IMR-90 (cell line): ENCODE measurements around the gene ITIH5. TPM values are rescaled to one million over a fixed set of nuclear protein-coding genes. Genes with fewer than 3 reads are reported as not detected.

Source experiments
- ATAC-seq: fragments of 200-7000 bp; cut with Tn5 transposase; 2 replicates; pipeline ENCODE4 v1.9.1; 2020; ENCODE audit warnings: low read depth, mild to moderate bottlenecking, moderate library complexity
- BruUV-seq: library from RNA; stranded (reverse); fragments of 400-500 nt; replicated peaks from 2 replicates; lab custom pipeline; 2021; lab: Mats Ljungman, UMichigan
- CTCF ChIA-PET: fragments of 300-600 bp; formaldehyde crosslinking; extraction: SDS; loops from one replicate; lab custom pipeline; 2021; ENCODE audit warnings: antibody characterized with exemption; lab: Yijun Ruan, JAX
- POLR2A ChIA-PET: fragments of 300-600 bp; sonication (Branson Sonifier 250); formaldehyde crosslinking; loops from one replicate; lab custom pipeline; 2022; ENCODE audit warnings: antibody characterized with exemption; ENCODE audit not compliant: unreplicated experiment; lab: Charles Lee
- DNase-seq: peaks from one replicate; pipeline ENCODE4 v3.0.0; 2013
- H2AFZ ChIP-seq: replicated peaks from 2 replicates; pipeline ENCODE3; 2013; ENCODE audit warnings: low read length, mild to moderate bottlenecking; ENCODE audit not compliant: poor library complexity
- H2AK5ac ChIP-seq: 2 replicates; pipeline ENCODE4 v1.6.1; 2013; ENCODE audit warnings: low read depth, low read length, inconsistent platforms
- H2AK9ac ChIP-seq: replicated peaks from 2 replicates; pipeline ENCODE3; 2013; ENCODE audit warnings: mild to moderate bottlenecking, low read depth, low read length, moderate library complexity; ENCODE audit not compliant: poor library complexity
- H2BK120ac ChIP-seq: 2 replicates; pipeline ENCODE4 v1.6.1; 2013; ENCODE audit warnings: low read depth, low read length, inconsistent platforms
- H2BK15ac ChIP-seq: 3 replicates; pipeline ENCODE4 v1.6.1; 2013; ENCODE audit warnings: low read depth, low read length, inconsistent platforms
- H2BK20ac ChIP-seq: 2 replicates; pipeline ENCODE4 v1.6.1; 2013; ENCODE audit warnings: low read depth, mild to moderate bottlenecking, inconsistent platforms, low read length, moderate library complexity
- H2BK5ac ChIP-seq: 2 replicates; pipeline ENCODE4 v1.6.1; 2013; ENCODE audit warnings: mild to moderate bottlenecking, low read depth, low read length, inconsistent platforms; ENCODE audit not compliant: poor library complexity, severe bottlenecking
- H3K14ac ChIP-seq: replicated peaks from 2 replicates; pipeline ENCODE4 v1.6.1; 2013; ENCODE audit warnings: low read depth, low read length, inconsistent platforms
- H3K18ac ChIP-seq: 2 replicates; pipeline ENCODE4 v1.6.1; 2013; ENCODE audit warnings: low read depth, low read length, control low read depth
- H3K23ac ChIP-seq: 2 replicates; pipeline ENCODE4 v1.6.1; 2013; ENCODE audit warnings: low read depth, low read length, inconsistent platforms
- H3K27ac ChIP-seq: 2 replicates; pipeline ENCODE4 v1.5.1; 2013; ENCODE audit warnings: mild to moderate bottlenecking, control low read depth, low read length; ENCODE audit not compliant: insufficient read depth
- H3K27me3 ChIP-seq: 2 replicates; pipeline ENCODE4 v1.6.1; 2013; ENCODE audit warnings: low read length; ENCODE audit not compliant: control insufficient read depth, insufficient read depth
- H3K36me3 ChIP-seq: 2 replicates; pipeline ENCODE4 v1.6.1; 2013; ENCODE audit warnings: low read length, mixed read lengths; ENCODE audit not compliant: control insufficient read depth, insufficient read depth
- H3K4ac ChIP-seq: 2 replicates; pipeline ENCODE4 v1.6.1; 2013; ENCODE audit warnings: low read depth, low read length, inconsistent platforms
- H3K4me1 ChIP-seq: 2 replicates; pipeline ENCODE4 v1.6.1; 2013; ENCODE audit warnings: low read length, mixed read lengths; ENCODE audit not compliant: control insufficient read depth, insufficient read depth
- H3K4me2 ChIP-seq: 2 replicates; pipeline ENCODE4 v1.6.1; 2013; ENCODE audit warnings: low read depth, mild to moderate bottlenecking, control low read depth, low read length, moderate library complexity
- H3K4me3 ChIP-seq: 2 replicates; pipeline ENCODE4 v1.5.1; 2013; ENCODE audit warnings: low read depth, mild to moderate bottlenecking, control low read depth, low read length, moderate library complexity; ENCODE audit not compliant: insufficient read depth
- H3K56ac ChIP-seq: 2 replicates; pipeline ENCODE4 v1.6.1; 2013; ENCODE audit warnings: low read length, inconsistent platforms; ENCODE audit not compliant: insufficient read depth; ENCODE audit errors: extremely low read depth
- H3K79me1 ChIP-seq, 2 experiments: 2 replicates each; pipeline ENCODE4 v1.6.1; 2013; ENCODE audit warnings: low read length in 2 of 2, inconsistent platforms in 1 of 2, low read depth in 1 of 2
- H3K9ac ChIP-seq: 2 replicates; pipeline ENCODE4 v1.6.1; 2013; ENCODE audit warnings: low read depth, low read length, control low read depth
- H3K9me1 ChIP-seq: 2 replicates; pipeline ENCODE4 v1.6.1; 2013; ENCODE audit warnings: low read length, inconsistent platforms; ENCODE audit not compliant: insufficient read depth
- H3K9me3 ChIP-seq: 2 replicates; pipeline ENCODE4 v1.6.1; 2013; ENCODE audit warnings: low read length; ENCODE audit not compliant: control insufficient read depth, insufficient read depth
- H4K20me1 ChIP-seq: 2 replicates; pipeline ENCODE4 v1.6.1; 2013; ENCODE audit warnings: low read length, inconsistent platforms; ENCODE audit not compliant: insufficient read depth
- H4K5ac ChIP-seq: 2 replicates; pipeline ENCODE4 v1.6.1; 2013; ENCODE audit warnings: mild to moderate bottlenecking, low read depth, low read length, control low read depth
- H4K8ac ChIP-seq, 2 experiments: 2 replicates each; pipeline ENCODE4 v1.6.1; 2013; ENCODE audit warnings: low read depth in 2 of 2, low read length in 2 of 2, control low read depth in 1 of 2, inconsistent platforms in 1 of 2
- H4K91ac ChIP-seq: 2 replicates; pipeline ENCODE4 v1.6.1; 2013; ENCODE audit warnings: low read depth, low read length, inconsistent platforms; ENCODE audit not compliant: insufficient read depth
- BHLHE40 ChIP-seq: fragments of 150-350 bp; IDR thresholded peaks from 2 replicates; pipeline ENCODE4 v1.6.1; 2016; ENCODE audit warnings: mild to moderate bottlenecking, low read depth, low read length
- MAFK ChIP-seq: IDR thresholded peaks from 2 replicates; pipeline ENCODE4 v1.6.1; 2012; ENCODE audit warnings: low read depth, low read length, improper control_type of control experiment
- MAZ ChIP-seq: IDR thresholded peaks from 2 replicates; pipeline ENCODE4 v1.6.1; 2012; ENCODE audit warnings: low read depth, mild to moderate bottlenecking, low read length, improper control_type of control experiment, moderate library complexity, borderline replicate concordance
- RAD21 ChIP-seq: IDR thresholded peaks from 2 replicates; pipeline ENCODE4 v1.6.1; 2012; ENCODE audit warnings: low read length, improper control_type of control experiment
- SMC3 ChIP-seq: fragments of 150-350 bp; IDR thresholded peaks from 2 replicates; pipeline ENCODE4 v1.6.1; 2016; ENCODE audit warnings: low read depth, mild to moderate bottlenecking, antibody characterized with exemption, low read length, moderate library complexity
- whole genome bisulfite sequencing, 2 experiments: methylation state at CpG; one replicate each; pipeline versions ENCODE4 v1.1.5 to v1.1.7; 2013; ENCODE audit warnings: missing lambda C conversion rate in 2 of 2; ENCODE audit not compliant: insufficient read length in 1 of 2; ENCODE audit errors: extremely low coverage in 2 of 2; 5-methylcytosine and 5-hydroxymethylcytosine counted together
- dilution Hi-C: fragments of 300-500 bp; cut with HindIII; formaldehyde crosslinking; loops from one replicate; pipeline ENCODE4 v1.14.3; 2018; ENCODE audit warnings: low sequenced_read_pairs; ENCODE audit not compliant: unreplicated experiment
- in situ Hi-C: fragments of 300-500 bp; cut with MboI; formaldehyde crosslinking; loops from 3 replicates; pipeline ENCODE4 v1.14.3; 2019; ENCODE audit warnings: low sequenced_read_pairs, inconsistent platforms, mixed read lengths
- intact Hi-C: fragments of 100-400 bp; cut with micrococcal nuclease; formaldehyde crosslinking; loops from 2 replicates; pipeline ENCODE4 v1.10.0; 2022
- polyA plus RNA-seq, 3 experiments: library from polyadenylated mRNA; depleted of rRNA; stranded (reverse); fragments of >200 nt; gene quantifications; 2 replicates each; pipeline ENCODE4 v1.2.3, GENCODE V29; 2012; ENCODE audit warnings: low replicate concordance in 1 of 3
- total RNA-seq: library from RNA; depleted of rRNA; stranded (reverse); fragments of >200 nt; gene quantifications from 2 replicates; pipeline ENCODE4 v1.2.3, GENCODE V29; 2012

Gene ITIH5
- total and polyA plus RNA-seq, 2 of the 4 experiments (the other 2 are of a cell fraction), result under 0.01 to 0.07 TPM

GRCh38 chr10:7551289-7551688 lies 115.5 kb downstream of the ITIH5 start:
- Histone ChIP-seq H2AK5ac (no peak overlapping the region), H3K14ac (no peak overlapping the region), H3K23ac (no peak overlapping the region), H3K4me3 (no peak overlapping the region), H4K91ac (no peak overlapping the region), H3K4me2 (no peak overlapping the region), H3K4ac (no peak overlapping the region), H2BK15ac (no peak overlapping the region), H3K9me3 (no peaks in the 10 kb centered on the region), H3K4me1 (no peaks in the 10 kb centered on the region), H3K27me3 (peaks cover 5% of the 10 kb centered on the region; the same call in 1 of the 2 replicates), H3K36me3 (no peaks in the 10 kb centered on the region), H2AK9ac (no peak overlapping the region), H4K20me1 (no peaks in the 10 kb centered on the region), H2BK120ac (no peak overlapping the region), H3K9ac (no peak overlapping the region), H3K56ac (no peak overlapping the region), H3K18ac (no peak overlapping the region), H2BK20ac (no peak overlapping the region), H3K9me1 (no peaks in the 10 kb centered on the region), H2BK5ac (no peak overlapping the region), H4K5ac (no peak overlapping the region), H3K27ac (no peak overlapping the region), H4K8ac (no peak overlapping the region), H2AFZ (no peak overlapping the region), H3K79me1 (no peaks in the 10 kb centered on the region)
- intact Hi-C loops (no loop called here), in situ Hi-C loops (no loop called here), dilution Hi-C loops (no loop called here)
- ATAC-seq, result no peak
- DNase-seq, result no peak
- CTCF ChIA-PET, result no interaction called here
- POLR2A ChIA-PET, result no interaction called here
- no CpG with 5 or more reads among the region's 6 CpGs for WGBS, 2 experiments
- no peak for TF ChIP-seq RAD21
- no peak for TF ChIP-seq SMC3
- no peak for TF ChIP-seq BHLHE40
- no peak for TF ChIP-seq MAZ
- no peak for TF ChIP-seq MAFK
- BruUV-seq, result no TSS peak
